KMS-11 (cell line): Measurements from ENCODE around the gene TRIM44.

Source experiments
- H2AFZ ChIP-seq: fragments of 200-600 bp; sonication (generic); 2 replicates; pipeline ENCODE4 v1.6.1; 2016; ENCODE audit warnings: antibody characterized with exemption, mixed run types, low read depth
- H3K27ac ChIP-seq: fragments of 200-600 bp; sonication (generic); 2 replicates; pipeline ENCODE4 v1.6.1; 2016; ENCODE audit warnings: mild to moderate bottlenecking, mixed run types
- H3K27me3 ChIP-seq: fragments of 200-600 bp; sonication (generic); 2 replicates; pipeline ENCODE4 v1.6.1; 2017; ENCODE audit warnings: mild to moderate bottlenecking, low read depth, mixed run types, moderate library complexity; ENCODE audit not compliant: insufficient read depth
- H3K36me3 ChIP-seq: fragments of 200-600 bp; sonication (generic); 2 replicates; pipeline ENCODE4 v1.6.1; 2017; ENCODE audit warnings: mild to moderate bottlenecking, mixed run types; ENCODE audit not compliant: insufficient read depth
- H3K4me1 ChIP-seq: fragments of 200-600 bp; sonication (generic); 2 replicates; pipeline ENCODE4 v1.6.1; 2016; ENCODE audit warnings: mild to moderate bottlenecking, low read depth, mixed run types; ENCODE audit not compliant: poor library complexity, severe bottlenecking
- H3K4me2 ChIP-seq: fragments of 200-600 bp; sonication (generic); 2 replicates; pipeline ENCODE4 v1.7.0; 2016; ENCODE audit warnings: mild to moderate bottlenecking, mixed run types
- H3K4me3 ChIP-seq: fragments of 200-600 bp; sonication (generic); IDR thresholded peaks from 2 replicates; pipeline ENCODE4 v1.6.1; 2017; ENCODE audit warnings: low read depth, low read length, mixed read lengths; ENCODE audit not compliant: insufficient read depth
- H3K79me2 ChIP-seq: fragments of 200-600 bp; sonication (generic); 2 replicates; pipeline ENCODE4 v1.6.1; 2016; ENCODE audit warnings: low read depth, mixed run types; ENCODE audit not compliant: insufficient read depth
- H3K9ac ChIP-seq: fragments of 200-600 bp; sonication (generic); 2 replicates; pipeline ENCODE4 v1.6.1; 2016; ENCODE audit warnings: mild to moderate bottlenecking, mixed run types
- H4K20me1 ChIP-seq: fragments of 200-600 bp; sonication (generic); 2 replicates; pipeline ENCODE4 v1.6.1; 2016; ENCODE audit warnings: mild to moderate bottlenecking, mixed run types; ENCODE audit not compliant: insufficient read depth
- CTCF ChIP-seq: fragments of 200-600 bp; sonication (generic); conservative IDR thresholded peaks from 2 replicates; pipeline ENCODE4 v1.6.1; 2017; ENCODE audit warnings: low read depth, mild to moderate bottlenecking, antibody characterized with exemption, low read length, moderate library complexity, mixed read lengths

The TRIM44 gene

GRCh38 chr11:35794850-35795249 lies 132.3 kb downstream of the TRIM44 start:
- Histone ChIP-seq H3K27me3 (no peaks in the 10 kb centered on the region), H3K4me2 (no peak overlapping the region), H3K4me3 (no peak overlapping the region), H3K9ac (no peak overlapping the region), H4K20me1 (no peaks in the 10 kb centered on the region), H3K79me2 (no peaks in the 10 kb centered on the region), H3K36me3 (no peaks in the 10 kb centered on the region), H2AFZ (no peak overlapping the region), H3K4me1 (no peaks in the 10 kb centered on the region), H3K27ac (no peak overlapping the region)
- TF ChIP-seq CTCF: no peak

- Histone ChIP-seq H3K4me3 (no peak overlapping the region), H2AFZ (no peak overlapping the region), H3K36me3 (no peaks in the 10 kb centered on the region), H3K4me2 (no peak overlapping the region), H3K4me1 (no peaks in the 10 kb centered on the region), H3K79me2 (no peaks in the 10 kb centered on the region), H4K20me1 (no peaks in the 10 kb centered on the region), H3K27me3 (no peaks in the 10 kb centered on the region), H3K27ac (no peak overlapping the region), H3K9ac (no peak overlapping the region)
- no peak for TF ChIP-seq CTCF
These were observed 134.0 kb downstream of the TRIM44 start for GRCh38 chr11:35796562-35796961.

GRCh38 chr11:35798423-35798822 lies 135.8 kb downstream of the TRIM44 start:
- H3K36me3 ChIP-seq: no peaks in the 10 kb centered on the region
- no peak for TF ChIP-seq CTCF
- no peak overlapping the region for H2AFZ ChIP-seq
- H3K79me2 ChIP-seq: no peaks in the 10 kb centered on the region
- no peaks in the 10 kb centered on the region for H3K4me1 ChIP-seq
- H4K20me1 ChIP-seq: no peaks in the 10 kb centered on the region
- no peak overlapping the region for H3K9ac ChIP-seq
- no peaks in the 10 kb centered on the region for H3K27me3 ChIP-seq
- H3K27ac ChIP-seq: no peak overlapping the region
- no peak overlapping the region for H3K4me3 ChIP-seq
- no peak overlapping the region for H3K4me2 ChIP-seq

- H2AFZ ChIP-seq: no peak overlapping the region
- no peaks in the 10 kb centered on the region for H3K4me1 ChIP-seq
- no peak overlapping the region for H3K4me3 ChIP-seq
- no peak for TF ChIP-seq CTCF
- no peaks in the 10 kb centered on the region for H3K36me3 ChIP-seq
- H3K4me2 ChIP-seq: no peak overlapping the region
- no peaks in the 10 kb centered on the region for H3K79me2 ChIP-seq
- H4K20me1 ChIP-seq: no peaks in the 10 kb centered on the region
- no peaks in the 10 kb centered on the region for H3K27me3 ChIP-seq
- no peak overlapping the region for H3K9ac ChIP-seq
- no peak overlapping the region for H3K27ac ChIP-seq
These were observed 136.4 kb downstream of the TRIM44 start for GRCh38 chr11:35798983-35799382.

- Histone ChIP-seq H3K27ac (no peak overlapping the region), H3K4me3 (no peak overlapping the region), H3K9ac (no peak overlapping the region), H3K4me1 (no peaks in the 10 kb centered on the region), H3K79me2 (no peaks in the 10 kb centered on the region), H2AFZ (no peak overlapping the region), H4K20me1 (no peaks in the 10 kb centered on the region), H3K36me3 (no peaks in the 10 kb centered on the region), H3K4me2 (no peak overlapping the region), H3K27me3 (no peaks in the 10 kb centered on the region)
- 0 out of 2 replicates have a peak, but pooled peaks have one; percentile 17 for TF ChIP-seq CTCF
These were observed 137.1 kb downstream of the TRIM44 start for GRCh38 chr11:35799655-35800054.
